SK-N-MC (cell line): ENCODE measurements around the gene PRSS33.
A peak's percentile ranks its signal among the peaks of the same experiment; 100 is the strongest.

Experiments
- EZH2 ChIP-seq: fragments of 200-600 bp; sonication (generic); IDR thresholded peaks from one replicate; pipeline ENCODE4 v1.6.1; 2017; ENCODE audit warnings: antibody characterized with exemption
- POLR2AphosphoS5 ChIP-seq: IDR thresholded peaks from 2 replicates; pipeline ENCODE4 v1.6.1; 2012; ENCODE audit warnings: mild to moderate bottlenecking, low read depth, low read length, borderline replicate concordance

- no peak for TF ChIP-seq EZH2
- 0 out of 2 replicates have a peak, but pooled peaks have one; percentile 20 for TF ChIP-seq POLR2AphosphoS5
Measured at GRCh38 chr16:2752850-2753732, 34.3 kb downstream of the PRSS33 start.
